Measurements from ENCODE around the gene PKN1. TPM values are rescaled to one million over a fixed set of nuclear protein-coding genes. Genes with fewer than 3 reads are reported as not detected.

Gene PKN1
- polyA plus RNA-seq, 3 donors, result 49.5 to 119 (median 49.6) TPM

DNA sequence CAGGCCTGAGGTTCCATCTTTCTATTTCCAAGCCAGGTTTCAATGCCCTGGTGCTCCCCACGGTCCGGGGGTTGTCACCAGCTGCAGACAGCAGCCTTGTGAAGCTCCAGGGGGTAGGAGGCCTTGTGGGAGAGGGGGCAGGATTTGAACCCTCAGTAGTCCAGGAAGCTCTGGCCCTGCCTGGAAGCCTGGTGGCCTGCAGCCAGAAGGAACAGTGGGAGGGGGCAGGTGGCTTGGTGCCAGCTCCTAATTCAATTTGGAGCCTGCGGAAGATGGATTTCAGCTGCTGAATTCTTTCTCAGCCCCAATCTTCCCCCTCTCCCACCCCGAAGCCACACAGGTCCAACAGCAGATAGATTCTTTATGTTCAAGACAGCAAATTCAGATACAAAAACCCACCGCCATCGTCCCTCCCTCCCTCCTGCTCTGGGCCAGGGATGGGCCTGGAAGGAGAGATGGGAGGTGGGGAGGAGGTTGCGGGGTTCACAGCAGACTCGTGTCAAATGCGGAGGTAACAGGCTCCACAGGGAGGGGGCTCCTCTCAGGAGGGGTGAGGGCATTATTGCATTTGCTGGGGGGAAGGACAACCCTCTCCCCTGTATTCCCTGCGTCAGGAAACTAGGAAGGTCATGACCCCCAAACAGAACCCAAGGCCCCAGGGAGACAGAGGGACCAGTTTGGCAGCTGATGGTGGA, 44.5 kb downstream of the PKN1 start:
- no peaks in the 10 kb centered on the region for H3K36me3 ChIP-seq (replicated peaks in 1 of 2; ENCODE audit: control insufficient read depth in 1 of 2, insufficient read depth in 2 of 2, low read length in 2 of 2)
- H3K4me3 ChIP-seq (replicated peaks in 1 of 3; ENCODE audit: low read depth in 2 of 3, low read length in 3 of 3), result no peak overlapping the region
- H3K36me3 Mint-ChIP-seq, result peaks cover 5 to 7% of the 10 kb centered on the region in 2 donors
- intact Hi-C loops (cut with micrococcal nuclease), result loop anchor here (5.0 to 10.0 kb wide), 2 partner anchors 40 to 283 kb away; no protein-coding TSS in a partner anchor
- peaks cover 0 to 3% of the 10 kb centered on the region in 2 donors for H3K9me3 ChIP-seq (replicated peaks in 1 of 2; ENCODE audit: control insufficient read depth in 1 of 2, insufficient read depth in 1 of 2, low read length in 2 of 2)
- no peak overlapping the region for H3K4me3 Mint-ChIP-seq
- H3K4me1 ChIP-seq (ENCODE audit: control insufficient read depth in 1 of 2, insufficient read depth in 2 of 2, low read length in 2 of 2), result peaks cover 41 to 58% of the 10 kb centered on the region in 2 donors
- WGBS (ENCODE audit: insufficient coverage), result no CpG with 5 or more reads among the region's 10 CpGs
- H3K27ac ChIP-seq (ENCODE audit: low read depth in 1 of 2, low read length in 2 of 2), result no peak overlapping the region
- peaks cover 3% of the 10 kb centered on the region for H4K20me1 ChIP-seq (ENCODE audit: insufficient read depth, low read length)
- no peak overlapping the region for H3K4me2 ChIP-seq (replicated peaks; ENCODE audit: extremely low read depth, low read length, poor library complexity, severe bottlenecking)
- TF ChIP-seq, protein P1, sequence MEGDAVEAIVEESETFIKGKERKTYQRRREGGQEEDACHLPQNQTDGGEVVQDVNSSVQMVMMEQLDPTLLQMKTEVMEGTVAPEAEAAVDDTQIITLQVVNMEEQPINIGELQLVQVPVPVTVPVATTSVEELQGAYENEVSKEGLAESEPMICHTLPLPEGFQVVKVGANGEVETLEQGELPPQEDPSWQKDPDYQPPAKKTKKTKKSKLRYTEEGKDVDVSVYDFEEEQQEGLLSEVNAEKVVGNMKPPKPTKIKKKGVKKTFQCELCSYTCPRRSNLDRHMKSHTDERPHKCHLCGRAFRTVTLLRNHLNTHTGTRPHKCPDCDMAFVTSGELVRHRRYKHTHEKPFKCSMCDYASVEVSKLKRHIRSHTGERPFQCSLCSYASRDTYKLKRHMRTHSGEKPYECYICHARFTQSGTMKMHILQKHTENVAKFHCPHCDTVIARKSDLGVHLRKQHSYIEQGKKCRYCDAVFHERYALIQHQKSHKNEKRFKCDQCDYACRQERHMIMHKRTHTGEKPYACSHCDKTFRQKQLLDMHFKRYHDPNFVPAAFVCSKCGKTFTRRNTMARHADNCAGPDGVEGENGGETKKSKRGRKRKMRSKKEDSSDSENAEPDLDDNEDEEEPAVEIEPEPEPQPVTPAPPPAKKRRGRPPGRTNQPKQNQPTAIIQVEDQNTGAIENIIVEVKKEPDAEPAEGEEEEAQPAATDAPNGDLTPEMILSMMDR (IDR thresholded peaks at IDR 0.05), result no peak
- H3K27me3 ChIP-seq (ENCODE audit: control insufficient read depth in 2 of 2, insufficient read depth in 2 of 2, low read length in 2 of 2), result peaks cover 15 to 38% of the 10 kb centered on the region in 2 donors
- peaks cover 31 to 63% (median 38%) of the 10 kb centered on the region in 3 donors for H3K27me3 Mint-ChIP-seq (ENCODE audit: low read depth in 3 of 3)
- peak overlapping the region in 2 of 7 donors; percentile 25 to 40 for H3K27ac Mint-ChIP-seq
- peaks cover 33% of the 10 kb centered on the region for H3K4me1 Mint-ChIP-seq
- DNase-seq, result no peak
- H3K9ac ChIP-seq (ENCODE audit: insufficient read depth, low read length, poor library complexity, severe bottlenecking), result no peak overlapping the region
- no peaks in the 10 kb centered on the region for H3K79me2 ChIP-seq (ENCODE audit: insufficient read depth, low read length)
- peaks cover 0 to 12% (median 4%) of the 10 kb centered on the region in 7 donors for H3K9me3 Mint-ChIP-seq
- H2AFZ ChIP-seq (ENCODE audit: insufficient read depth, low read depth, low read length, poor library complexity, severe bottlenecking), result no peak overlapping the region

DNA sequence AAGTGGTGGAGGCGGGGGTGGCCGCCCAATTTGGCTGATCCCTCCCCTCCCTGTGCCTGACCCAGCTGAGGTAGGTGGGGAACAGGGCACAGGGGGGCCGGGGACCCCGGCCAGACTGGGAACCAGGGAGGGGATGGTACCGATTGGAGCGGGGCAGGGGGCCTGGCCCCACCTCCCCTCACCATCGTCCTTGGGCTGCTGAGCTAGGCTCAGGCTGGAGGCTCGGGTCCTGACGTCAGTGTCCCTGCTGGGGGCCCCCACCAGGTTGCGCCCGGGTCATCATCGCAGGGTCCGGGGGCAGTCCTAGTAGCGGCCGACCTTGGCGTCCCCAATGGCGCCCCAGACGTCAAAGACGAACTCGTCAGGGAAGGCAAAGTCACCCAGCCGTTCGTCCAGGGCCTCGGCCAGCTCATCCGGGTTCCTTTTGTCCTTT, 45.0 kb downstream of the PKN1 start:
- WGBS (ENCODE audit: insufficient coverage), result 94% methylated on average over 14 of the region's 24 CpGs
- no peaks in the 10 kb centered on the region for H3K79me2 ChIP-seq (ENCODE audit: insufficient read depth, low read length)
- Mint-ChIP-seq H3K36me3 (peaks cover 3 to 7% of the 10 kb centered on the region in 2 donors), H3K27ac (peak overlapping the region in 1 of 7 donors; percentile 74), H3K4me1 (peaks cover 29% of the 10 kb centered on the region), H3K4me3 (no peak overlapping the region), H3K9me3 (peaks cover 0 to 10% (median 1%) of the 10 kb centered on the region in 7 donors), H3K27me3 (ENCODE audit: low read depth in 3 of 3) (peaks cover 25 to 57% (median 32%) of the 10 kb centered on the region in 3 donors)
- H3K9me3 ChIP-seq (replicated peaks in 1 of 2; ENCODE audit: control insufficient read depth in 1 of 2, insufficient read depth in 1 of 2, low read length in 2 of 2), result no peaks in the 10 kb centered on the region
- no peak for DNase-seq
- no peak overlapping the region for H3K9ac ChIP-seq (ENCODE audit: insufficient read depth, low read length, poor library complexity, severe bottlenecking)
- H3K4me3 ChIP-seq (replicated peaks in 1 of 3; ENCODE audit: low read depth in 2 of 3, low read length in 3 of 3), result no peak overlapping the region
- no peak overlapping the region for H2AFZ ChIP-seq (ENCODE audit: insufficient read depth, low read depth, low read length, poor library complexity, severe bottlenecking)
- TF ChIP-seq, protein P1 (IDR thresholded peaks at IDR 0.05), result no peak
- intact Hi-C loops (cut with micrococcal nuclease), result loop anchor here (5.0 to 10.0 kb wide), 2 partner anchors 41 to 283 kb away; no protein-coding TSS in a partner anchor
- no peaks in the 10 kb centered on the region for H4K20me1 ChIP-seq (ENCODE audit: insufficient read depth, low read length)
- H3K4me1 ChIP-seq (ENCODE audit: control insufficient read depth in 1 of 2, insufficient read depth in 2 of 2, low read length in 2 of 2), result peaks cover 38 to 53% of the 10 kb centered on the region in 2 donors
- no peak overlapping the region for H3K4me2 ChIP-seq (replicated peaks; ENCODE audit: extremely low read depth, low read length, poor library complexity, severe bottlenecking)
- peaks cover 10 to 33% of the 10 kb centered on the region in 2 donors for H3K27me3 ChIP-seq (ENCODE audit: control insufficient read depth in 2 of 2, insufficient read depth in 2 of 2, low read length in 2 of 2)
- H3K27ac ChIP-seq (ENCODE audit: low read depth in 1 of 2, low read length in 2 of 2), result no peak overlapping the region
- H3K36me3 ChIP-seq (replicated peaks in 1 of 2; ENCODE audit: control insufficient read depth in 1 of 2, insufficient read depth in 2 of 2, low read length in 2 of 2), result no peaks in the 10 kb centered on the region

All from CD14-positive monocyte (primary cell).